Adrenal gland (tissue), 12 donors: ENCODE results near the gene CDC6. TPM values are rescaled to one million over a fixed set of nuclear protein-coding genes. Genes with fewer than 3 reads are reported as not detected.

Experiments used
- DNase-seq, 7 donors: peaks; one replicate each; pipeline ENCODE4 v3.0.0-alpha.2; 2019 to 2020
- H3K27ac ChIP-seq, 5 donors: fragments of 200-600 bp; sonication (generic) in 4 of 5; 1 replicate in 3 of 5; 2 replicates in 2 of 5; pipeline versions ENCODE4 v1.5.1 to v1.8.0; 2016 to 2020; ENCODE audit warnings: mild to moderate bottlenecking in 1 of 5
- H3K27me3 ChIP-seq: fragments of 200-600 bp; 2 replicates; pipeline ENCODE4 v1.8.0; 2021
- H3K36me3 ChIP-seq, 2 donors: fragments of 200-600 bp; replicated peaks in 1 of 2; 1 replicate in 1 of 2; 2 replicates in 1 of 2; pipeline versions ENCODE4 v1.5.1 to v1.8.0; 2018 to 2022
- H3K4me1 ChIP-seq, 2 donors: fragments of 200-600 bp; replicated peaks in 1 of 2; 1 replicate in 1 of 2; 2 replicates in 1 of 2; pipeline versions ENCODE4 v1.5.1 to v1.8.0; 2018 to 2021
- H3K4me3 ChIP-seq, 4 donors: fragments of 200-600 bp; sonication (generic) in 3 of 4; one replicate each; pipeline ENCODE4 v1.5.1; 2016 to 2018
- H3K9me3 ChIP-seq, 3 donors: fragments of 200-600 bp; sonication (generic) in 1 of 3; replicated peaks in 1 of 3; 1 replicate in 2 of 3; 2 replicates in 1 of 3; pipeline versions ENCODE4 v1.5.1 to v1.8.0; 2016 to 2021
- CTCF ChIP-seq, 6 experiments: fragments of 450-650 bp in 4 of 6; fragments of 200-600 bp in 2 of 6; sonication (generic) in 1 of 6; IDR thresholded peaks; 1 replicate in 5 of 6; 2 replicates in 1 of 6; pipeline versions ENCODE4 v1.5.1 to v1.8.0; 2016 to 2021; ENCODE audit warnings: antibody characterized with exemption in 6 of 6, mild to moderate bottlenecking in 2 of 6, moderate library complexity in 1 of 6
- POLR2A ChIP-seq, 2 donors: fragments of 450-650 bp; IDR thresholded peaks; one replicate each; pipeline ENCODE4 v1.6.1; 2017; ENCODE audit warnings: antibody characterized with exemption in 2 of 2, mild to moderate bottlenecking in 2 of 2, moderate library complexity in 1 of 2
- WGBS, 4 donors: extraction: QIAGEN DNeasy Blood & Tissue Kit in 2 of 4; methylation state at CpG; one replicate each; pipeline versions ENCODE4 v1.1.5 to v1.1.7; 2013 to 2017; 5-methylcytosine and 5-hydroxymethylcytosine counted together
- intact Hi-C, 2 donors: fragments of 100-400 bp; cut with DNase I; formaldehyde crosslinking; loops; one replicate each; pipeline versions ENCODE4 v1.14.1 to v1.15.0; 2022 to 2023
- polyA plus RNA-seq, 3 donors: library from polyadenylated mRNA; stranded (reverse); fragments of 200-250 nt in 2 of 3; fragments of 350-450 nt in 1 of 3; fragmentation: Illumina TruSeq in 1 of 3; extraction: RNeasy Lipid Tissue Mini Kit (QIAGEN cat#74804) in 1 of 3; gene quantifications; one replicate each; pipeline ENCODE4 v1.2.3, GENCODE V29; 2013 to 2014
- total RNA-seq, 9 donors: library from RNA; depleted of rRNA in 4 of 9; stranded (reverse); fragments of >200 nt in 4 of 9; fragments of 120-200 nt in 1 of 9; fragmentation: NEBNext Ultra II Directional in 1 of 9; extraction: Animal tissue kit (Norgen Biotek cat#: 25700) in 1 of 9; gene quantifications; one replicate each; pipeline versions ENCODE4 v1.1.0 to v1.2.4, GENCODE V29; 2013 to 2023
- donor health status: healthy with polysubstance abuse.
- donor health status: Bipolar disorder and iron deficiency.
- donor health status: DM: yes; HTN: yes; CAD: no.
- donor health status: DM: no; HTN: no; CAD: no.
- donor health status: DM: no; HTN: no; CAD: no.
- donor health status: DM: yes; HTN: yes; CAD: no.

Gene CDC6
- total and polyA plus RNA-seq, 12 donors: 0.69 to 31.3 (median 2.5) TPM

- Histone ChIP-seq H3K36me3 (peaks cover 0 to 28% of the 10 kb centered on the region in 2 donors), H3K27ac (peak overlapping the region in 3 of 5 donors; percentile 36 to 100 (median 90)), H3K27me3 (no peaks in the 10 kb centered on the region), H3K4me1 (peaks cover 55 to 72% of the 10 kb centered on the region in 2 donors), H3K4me3 (no peak overlapping the region), H3K9me3 (no peaks in the 10 kb centered on the region)
- intact Hi-C loops: no loop called here
- TF ChIP-seq CTCF (IDR thresholded peaks at IDR 0.05) (no peak), POLR2A (IDR thresholded peaks at IDR 0.05) (no peak)
- 57 to 70% (median 62%) methylated on average over 8 to 10 of the region's 10 CpGs; no CpG with 5 or more reads in 1 of the 4 donors for WGBS, 4 donors
- peak in 2 of 7 donors; percentile 33 to 91 for DNase-seq
Observed at GRCh38 chr17:40349477-40349894, 61.8 kb downstream of the CDC6 start.

GRCh38 chr17:40349895-40350688 is 62.4 kb downstream of the CDC6 start:
- Histone ChIP-seq H3K4me3 (no peak overlapping the region), H3K27me3 (no peaks in the 10 kb centered on the region), H3K27ac (peak overlapping the region in 2 of 5 donors; percentile 90 to 100), H3K9me3 (no peaks in the 10 kb centered on the region), H3K36me3 (peaks cover 0 to 31% of the 10 kb centered on the region in 2 donors), H3K4me1 (peaks cover 49 to 72% of the 10 kb centered on the region in 2 donors)
- WGBS, 4 donors: 54 to 63% (median 55%) methylated on average over 14 to 19 of the region's 19 CpGs
- peak in 4 of 7 donors; percentile 34 to 87 (median 48) for DNase-seq
- intact Hi-C loops: loop anchor here in 1 of 2 donors (10.0 kb wide), 1 partner anchor 155 kb away; no protein-coding TSS in a partner anchor
- TF ChIP-seq POLR2A (IDR thresholded peaks at IDR 0.05): no peak
- TF ChIP-seq CTCF (IDR thresholded peaks at IDR 0.05): no peak

- Histone ChIP-seq H3K36me3 (peaks cover 0 to 38% of the 10 kb centered on the region in 2 donors), H3K4me1 (peaks cover 43 to 72% of the 10 kb centered on the region in 2 donors), H3K27me3 (no peaks in the 10 kb centered on the region), H3K27ac (peak overlapping the region in 2 of 5 donors; percentile 90 to 100), H3K4me3 (no peak overlapping the region), H3K9me3 (no peaks in the 10 kb centered on the region)
- 65 to 73% (median 69%) methylated on average over 15 to 17 of the region's 17 CpGs for WGBS, 4 donors
- TF ChIP-seq CTCF (IDR thresholded peaks at IDR 0.05) (no peak), POLR2A (IDR thresholded peaks at IDR 0.05) (no peak)
- peak in 3 of 7 donors; percentile 21 to 68 (median 29) for DNase-seq
- intact Hi-C loops: loop anchor here in 1 of 2 donors (10.0 kb wide), 1 partner anchor 156 kb away; no protein-coding TSS in a partner anchor
Observed at GRCh38 chr17:40350689-40351358, 63.1 kb downstream of the CDC6 start.
